Measurements from ENCODE around the gene MYT1. TPM values are rescaled to one million over a fixed set of nuclear protein-coding genes. Genes with fewer than 3 reads are reported as not detected.

MYT1 gene
- polyA plus RNA-seq, 1 experiment: not detected

GRCh38 chr20:64271636-64272035 is 107.4 kb downstream of the MYT1 start:
- Histone ChIP-seq H3K27me3 (ENCODE audit: control insufficient read depth, insufficient read depth, low read length) (no peaks in the 10 kb centered on the region), H3K4me3 (ENCODE audit: low read depth, low read length) (no peak overlapping the region), H3K36me3 (ENCODE audit: control insufficient read depth, insufficient read depth, low read length) (peaks cover 6% of the 10 kb centered on the region)
- CTCF ChIA-PET: no interaction called here
- TF ChIP-seq, protein P1, sequence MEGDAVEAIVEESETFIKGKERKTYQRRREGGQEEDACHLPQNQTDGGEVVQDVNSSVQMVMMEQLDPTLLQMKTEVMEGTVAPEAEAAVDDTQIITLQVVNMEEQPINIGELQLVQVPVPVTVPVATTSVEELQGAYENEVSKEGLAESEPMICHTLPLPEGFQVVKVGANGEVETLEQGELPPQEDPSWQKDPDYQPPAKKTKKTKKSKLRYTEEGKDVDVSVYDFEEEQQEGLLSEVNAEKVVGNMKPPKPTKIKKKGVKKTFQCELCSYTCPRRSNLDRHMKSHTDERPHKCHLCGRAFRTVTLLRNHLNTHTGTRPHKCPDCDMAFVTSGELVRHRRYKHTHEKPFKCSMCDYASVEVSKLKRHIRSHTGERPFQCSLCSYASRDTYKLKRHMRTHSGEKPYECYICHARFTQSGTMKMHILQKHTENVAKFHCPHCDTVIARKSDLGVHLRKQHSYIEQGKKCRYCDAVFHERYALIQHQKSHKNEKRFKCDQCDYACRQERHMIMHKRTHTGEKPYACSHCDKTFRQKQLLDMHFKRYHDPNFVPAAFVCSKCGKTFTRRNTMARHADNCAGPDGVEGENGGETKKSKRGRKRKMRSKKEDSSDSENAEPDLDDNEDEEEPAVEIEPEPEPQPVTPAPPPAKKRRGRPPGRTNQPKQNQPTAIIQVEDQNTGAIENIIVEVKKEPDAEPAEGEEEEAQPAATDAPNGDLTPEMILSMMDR (IDR thresholded peaks at IDR 0.05; ENCODE audit: insufficient read depth, low read depth, low read length): no peak
- DNase-seq (ENCODE audit: low read depth): no peak
- POLR2A ChIA-PET: no interaction called here

DNA sequence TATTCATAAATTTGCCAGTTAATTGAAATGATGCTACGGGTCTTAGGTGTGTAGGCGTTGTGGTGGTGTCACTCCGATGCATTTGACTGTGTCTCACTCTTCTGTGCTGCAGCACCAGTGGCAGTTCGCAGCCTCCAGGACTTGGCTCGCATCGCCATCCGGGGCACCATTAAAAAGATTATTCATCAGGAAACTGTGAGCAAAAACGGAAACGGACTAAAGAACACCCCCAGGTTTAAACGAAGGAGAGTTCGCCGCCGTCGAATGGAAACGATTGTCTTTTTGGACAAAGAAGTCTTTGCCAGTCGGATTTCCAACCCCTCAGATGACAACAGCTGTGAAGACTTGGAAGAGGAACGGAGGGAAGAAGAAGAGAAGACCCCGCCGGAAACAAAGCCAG is 108.9 kb downstream of the MYT1 start:
- no peak for DNase-seq (ENCODE audit: low read depth)

DNA sequence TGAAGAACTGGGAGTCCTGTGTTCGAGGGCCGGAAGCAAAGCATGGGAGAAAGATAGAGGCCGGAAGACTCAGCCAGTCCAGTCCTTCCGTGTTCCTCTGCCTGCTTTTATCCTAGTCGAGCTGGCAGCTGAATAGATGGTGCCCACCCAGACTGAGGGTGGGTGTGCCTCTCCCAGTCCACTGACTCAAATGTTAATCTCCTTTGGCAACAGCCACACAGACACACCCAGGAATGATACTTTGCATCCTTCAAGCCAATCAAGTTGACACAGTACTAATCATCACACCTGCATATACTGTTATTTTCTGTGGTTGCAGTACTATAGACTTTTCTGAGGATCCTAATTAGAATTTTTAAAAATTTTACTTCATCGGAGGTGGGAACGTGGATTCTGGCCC is 112.6 kb downstream of the MYT1 start:
- Histone ChIP-seq H3K27me3 (ENCODE audit: control insufficient read depth, insufficient read depth, low read length) (no peaks in the 10 kb centered on the region), H3K36me3 (ENCODE audit: control insufficient read depth, insufficient read depth, low read length) (peaks cover 3% of the 10 kb centered on the region), H3K4me3 (ENCODE audit: low read depth, low read length) (no peak overlapping the region)
- TF ChIP-seq, protein P1 (IDR thresholded peaks at IDR 0.05; ENCODE audit: insufficient read depth, low read depth, low read length): no peak
- DNase-seq (ENCODE audit: low read depth): no peak
- ChIA-PET CTCF (interaction anchor here (2.2 kb wide), 1 partner anchor 9 kb away, joined by 7 read pairs; no protein-coding TSS in a partner anchor), POLR2A (no interaction called here)

More for the DNA sequence above, 108.9 kb downstream of the MYT1 start:
- POLR2A ChIA-PET: no interaction called here
- TF ChIP-seq, protein P1 (IDR thresholded peaks at IDR 0.05; ENCODE audit: insufficient read depth, low read depth, low read length): no peak
- CTCF ChIA-PET: no interaction called here
- peaks cover 6% of the 10 kb centered on the region for H3K36me3 ChIP-seq (ENCODE audit: control insufficient read depth, insufficient read depth, low read length)
- H3K27me3 ChIP-seq (ENCODE audit: control insufficient read depth, insufficient read depth, low read length): no peaks in the 10 kb centered on the region
- no peak overlapping the region for H3K4me3 ChIP-seq (ENCODE audit: low read depth, low read length)

DNA sequence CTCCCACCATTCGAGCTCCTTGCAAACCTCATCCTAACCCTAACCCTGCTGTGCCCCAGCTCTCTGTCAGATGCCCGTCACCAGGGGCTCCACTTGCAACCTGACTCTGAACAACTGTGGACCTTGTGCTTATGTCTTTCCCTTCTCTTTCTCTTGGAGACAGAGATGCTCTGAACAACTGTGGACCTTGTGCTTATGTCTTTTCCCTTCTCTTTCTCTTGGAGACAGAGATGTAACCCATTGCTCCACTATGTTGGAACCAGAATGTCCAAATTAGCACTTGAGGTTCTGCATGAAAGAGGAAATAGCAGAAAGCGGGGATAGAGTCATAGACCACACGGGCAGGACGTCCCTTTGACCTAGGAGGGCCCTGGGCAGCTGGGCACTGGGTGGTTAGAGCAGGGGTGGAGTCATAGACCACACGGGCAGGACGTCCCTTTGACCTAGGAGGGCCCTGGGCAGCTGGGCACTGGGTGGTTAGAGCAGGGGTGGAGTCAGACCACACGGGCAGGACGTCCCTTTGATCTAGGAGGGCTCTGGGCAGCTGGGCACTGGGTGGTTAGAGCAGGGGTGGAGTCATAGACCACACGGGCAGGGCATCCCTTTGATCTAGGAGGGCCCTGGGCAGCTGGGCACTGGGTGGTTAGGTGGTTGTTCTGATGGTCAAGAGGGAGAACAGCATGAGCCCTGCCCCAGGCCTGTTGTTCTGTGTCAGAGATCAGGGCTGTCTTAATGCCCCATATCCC is 113.5 kb downstream of the MYT1 start:
- TF ChIP-seq, protein P1 (IDR thresholded peaks at IDR 0.05; ENCODE audit: insufficient read depth, low read depth, low read length): no peak
- H3K36me3 ChIP-seq (ENCODE audit: control insufficient read depth, insufficient read depth, low read length): peaks cover 3% of the 10 kb centered on the region
- ChIA-PET CTCF (interaction anchor here (2.2 kb wide), 1 partner anchor 8 kb away, joined by 7 read pairs; no protein-coding TSS in a partner anchor), POLR2A (no interaction called here)
- H3K4me3 ChIP-seq (ENCODE audit: low read depth, low read length): no peak overlapping the region
- no peak for DNase-seq (ENCODE audit: low read depth)
- no peaks in the 10 kb centered on the region; the same call in 1 of the 2 replicates for H3K27me3 ChIP-seq (ENCODE audit: control insufficient read depth, insufficient read depth, low read length)

GRCh38 chr20:64278317-64278681 is 114.0 kb downstream of the MYT1 start:
- H3K36me3 ChIP-seq (ENCODE audit: control insufficient read depth, insufficient read depth, low read length): peaks cover 2% of the 10 kb centered on the region
- no peaks in the 10 kb centered on the region; the same call in 1 of the 2 replicates for H3K27me3 ChIP-seq (ENCODE audit: control insufficient read depth, insufficient read depth, low read length)
- POLR2A ChIA-PET: no interaction called here
- H3K4me3 ChIP-seq (ENCODE audit: low read depth, low read length): no peak overlapping the region
- CTCF ChIA-PET: no interaction called here
- DNase-seq (ENCODE audit: low read depth): no peak
- TF ChIP-seq, protein P1 (IDR thresholded peaks at IDR 0.05; ENCODE audit: insufficient read depth, low read depth, low read length): no peak
